Measurements from ENCODE around the gene GRID1. TPM values are rescaled to one million over a fixed set of nuclear protein-coding genes. Genes with fewer than 3 reads are reported as not detected.

GRID1 gene
- total RNA-seq, 1 donor from 2014 or later: not detected

- Mint-ChIP-seq H3K27ac (no peak overlapping the region), H3K4me3 (no peak overlapping the region), H3K36me3 (ENCODE audit: low read depth) (no peaks in the 10 kb centered on the region), H3K9me3 (no peaks in the 10 kb centered on the region), H3K4me1 (no peaks in the 10 kb centered on the region), H3K27me3 (peaks cover 15% of the 10 kb centered on the region)
- TF ChIP-seq CTCF (IDR thresholded peaks at IDR 0.05): no peak
- POLR2A ChIA-PET: no interaction called here
- intact Hi-C loops (cut with micrococcal nuclease): no loop called here
- ATAC-seq (ENCODE audit: low read depth): no peak
- CTCF ChIA-PET: no interaction called here
- DNase-seq: no peak
These were observed 38.5 kb downstream of the GRID1 start for GRCh38 chr10:86327954-86328725.

- H3K27me3 Mint-ChIP-seq: peaks cover 18% of the 10 kb centered on the region
- TF ChIP-seq CTCF (IDR thresholded peaks at IDR 0.05): no peak
- H3K4me1 Mint-ChIP-seq: no peaks in the 10 kb centered on the region
- no peak overlapping the region for H3K27ac Mint-ChIP-seq
- ChIA-PET POLR2A (no interaction called here), CTCF (no interaction called here)
- H3K36me3 Mint-ChIP-seq (ENCODE audit: low read depth): no peaks in the 10 kb centered on the region
- intact Hi-C loops (cut with micrococcal nuclease): no loop called here
- H3K4me3 Mint-ChIP-seq: no peak overlapping the region
- DNase-seq (no peak), ATAC-seq (ENCODE audit: low read depth) (no peak)
- no peaks in the 10 kb centered on the region for H3K9me3 Mint-ChIP-seq
These were observed 41.4 kb downstream of the GRID1 start for GRCh38 chr10:86325158-86325557.

- intact Hi-C loops (cut with micrococcal nuclease): no loop called here
- TF ChIP-seq CTCF (IDR thresholded peaks at IDR 0.05): no peak
- DNase-seq (no peak), ATAC-seq (ENCODE audit: low read depth) (no peak)
- Mint-ChIP-seq H3K27me3 (peaks cover 29% of the 10 kb centered on the region), H3K4me3 (no peak overlapping the region), H3K9me3 (no peaks in the 10 kb centered on the region), H3K36me3 (ENCODE audit: low read depth) (no peaks in the 10 kb centered on the region), H3K27ac (no peak overlapping the region), H3K4me1 (no peaks in the 10 kb centered on the region)
- CTCF ChIA-PET: no interaction called here
- POLR2A ChIA-PET: no interaction called here
These were observed 45.0 kb downstream of the GRID1 start for GRCh38 chr10:86321568-86321967.

GRCh38 chr10:86319676-86320075 lies 46.9 kb downstream of the GRID1 start:
- intact Hi-C loops (cut with micrococcal nuclease): no loop called here
- Mint-ChIP-seq H3K4me1 (no peaks in the 10 kb centered on the region), H3K4me3 (no peak overlapping the region), H3K36me3 (ENCODE audit: low read depth) (no peaks in the 10 kb centered on the region), H3K27me3 (peaks cover 28% of the 10 kb centered on the region), H3K27ac (no peak overlapping the region), H3K9me3 (no peaks in the 10 kb centered on the region)
- POLR2A ChIA-PET: no interaction called here
- DNase-seq (no peak), ATAC-seq (ENCODE audit: low read depth) (no peak)
- no peak for TF ChIP-seq CTCF (IDR thresholded peaks at IDR 0.05)
- CTCF ChIA-PET: no interaction called here

- ATAC-seq (ENCODE audit: low read depth) (no peak), DNase-seq (no peak)
- no peaks in the 10 kb centered on the region for H3K9me3 Mint-ChIP-seq
- H3K27me3 Mint-ChIP-seq: peaks cover 30% of the 10 kb centered on the region
- CTCF ChIA-PET: no interaction called here
- TF ChIP-seq CTCF (IDR thresholded peaks at IDR 0.05): no peak
- no peak overlapping the region for H3K4me3 Mint-ChIP-seq
- no peak overlapping the region for H3K27ac Mint-ChIP-seq
- POLR2A ChIA-PET: no interaction called here
- no peaks in the 10 kb centered on the region for H3K4me1 Mint-ChIP-seq
- H3K36me3 Mint-ChIP-seq (ENCODE audit: low read depth): no peaks in the 10 kb centered on the region
- intact Hi-C loops (cut with micrococcal nuclease): no loop called here
These were observed 48.5 kb downstream of the GRID1 start for GRCh38 chr10:86317949-86318725.

Data from activated B cell treated with CpG ODN at 0.5 μM for 24 hours (primary cell).